Activated T-helper 9 cell treated with anti-CD3 and anti-CD28 coated beads, Interleukin-2, amount 50 U/mL, for 16 hours (primary cell): ENCODE measurements around the gene PLIN4.

Experiments
- DNase-seq: peaks from one replicate; pipeline ENCODE4 v3.0.0-alpha.2; 2020; ENCODE audit warnings: low read depth

The PLIN4 gene

DNA sequence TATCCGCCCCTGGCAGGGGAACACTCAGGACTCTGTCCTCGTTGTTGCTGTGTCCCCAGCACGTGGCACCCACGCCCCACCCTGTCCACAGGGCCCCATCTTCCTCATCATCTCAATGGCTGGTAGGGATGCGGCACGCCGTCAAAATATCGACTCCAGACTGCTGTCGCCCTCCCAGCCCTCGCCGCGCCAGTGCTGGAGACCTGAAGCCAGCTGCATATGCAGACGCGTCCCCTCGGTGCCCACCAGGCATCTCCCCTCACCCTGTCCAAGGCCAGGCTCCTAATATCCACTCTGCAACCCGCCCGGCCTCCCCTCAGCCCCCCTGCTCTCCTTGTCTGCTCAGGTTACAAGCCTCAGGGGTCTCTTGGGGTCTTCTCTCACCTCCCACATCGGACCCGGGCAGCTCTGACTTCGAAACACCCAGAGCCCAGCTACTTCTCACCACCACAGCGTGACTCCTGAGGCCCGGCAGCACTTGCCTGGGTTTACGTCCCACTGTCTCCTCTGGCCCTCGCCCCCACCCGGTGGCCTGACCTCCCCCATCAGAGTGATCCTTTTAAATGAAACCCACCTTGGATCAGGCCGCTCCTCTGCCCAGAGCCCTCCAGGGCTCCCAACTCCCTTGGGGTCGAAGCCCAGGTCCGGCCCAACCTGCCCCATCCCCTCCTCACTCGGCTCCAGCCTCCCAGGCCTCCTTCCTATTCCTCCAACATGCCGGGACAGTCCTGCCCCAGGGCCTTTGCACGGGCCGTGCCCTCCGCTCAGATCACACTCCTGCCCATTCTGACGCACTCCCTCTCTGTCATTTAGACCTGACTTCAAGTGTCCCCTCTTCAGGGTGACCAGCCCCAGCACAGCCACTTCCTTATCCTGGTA, 12.5 kb downstream of the PLIN4 start:
- no peak for DNase-seq

GRCh38 chr19:4504891-4505569, 13.3 kb downstream of the PLIN4 start:
- no peak for DNase-seq

DNA sequence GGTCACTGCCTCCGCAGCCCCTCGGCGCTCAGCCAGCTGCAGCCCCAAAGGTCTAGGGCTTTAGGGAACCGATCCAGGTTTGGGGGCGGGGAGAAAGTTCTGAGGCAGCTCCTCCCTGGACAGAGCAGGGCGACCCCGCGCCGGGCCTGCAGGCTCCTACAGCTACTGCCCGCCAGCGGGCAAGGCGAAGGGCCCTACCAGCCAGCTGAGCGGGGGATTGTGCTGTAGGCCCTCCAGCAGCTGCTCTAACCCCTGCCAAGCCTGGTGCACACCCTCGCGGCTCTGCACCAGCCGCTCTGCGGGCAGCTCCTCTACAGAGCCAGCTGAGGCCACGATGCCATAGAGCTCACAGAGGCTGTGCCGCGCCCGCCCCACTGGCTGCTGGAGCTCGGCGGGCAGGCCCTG, 14.0 kb downstream of the PLIN4 start:
- no peak for DNase-seq

- no peak for DNase-seq
Measured at GRCh38 chr19:4503825-4504170, 14.5 kb downstream of the PLIN4 start.

DNA sequence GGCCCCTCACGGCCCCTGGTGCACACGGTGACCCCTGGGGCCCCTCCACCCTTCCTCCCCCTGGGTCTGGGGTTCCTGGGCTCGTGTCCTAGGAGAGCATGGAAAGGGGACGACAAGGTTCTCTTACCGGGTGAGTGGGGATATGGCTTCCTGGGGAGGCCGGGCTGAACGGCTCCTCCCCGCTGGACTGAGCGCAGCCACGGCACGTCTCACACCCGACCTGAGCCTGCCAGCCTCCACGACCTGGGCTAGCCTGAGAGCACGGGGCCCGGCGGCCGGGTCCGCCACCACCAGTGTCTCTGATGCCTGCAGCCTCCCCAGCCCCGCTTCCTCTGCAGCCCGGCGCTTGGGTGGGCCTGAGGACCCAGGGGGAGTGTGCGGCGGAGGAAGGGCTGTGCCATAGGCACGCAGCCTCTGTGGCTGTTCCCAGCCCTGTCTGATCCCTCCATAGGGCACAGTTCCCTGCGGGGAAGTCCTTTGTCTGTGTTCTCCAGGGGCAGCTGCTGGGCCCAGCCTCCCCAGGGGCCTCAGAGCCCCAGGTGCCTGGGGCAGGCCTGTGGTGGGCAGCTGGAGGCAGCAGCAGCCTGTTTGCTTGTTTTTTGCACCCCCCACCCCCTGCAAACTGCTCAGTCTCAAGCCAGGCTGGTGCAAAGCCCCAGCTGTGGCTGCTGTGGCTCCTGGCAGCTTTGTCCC, 15.0 kb downstream of the PLIN4 start:
- DNase-seq: no peak

DNA sequence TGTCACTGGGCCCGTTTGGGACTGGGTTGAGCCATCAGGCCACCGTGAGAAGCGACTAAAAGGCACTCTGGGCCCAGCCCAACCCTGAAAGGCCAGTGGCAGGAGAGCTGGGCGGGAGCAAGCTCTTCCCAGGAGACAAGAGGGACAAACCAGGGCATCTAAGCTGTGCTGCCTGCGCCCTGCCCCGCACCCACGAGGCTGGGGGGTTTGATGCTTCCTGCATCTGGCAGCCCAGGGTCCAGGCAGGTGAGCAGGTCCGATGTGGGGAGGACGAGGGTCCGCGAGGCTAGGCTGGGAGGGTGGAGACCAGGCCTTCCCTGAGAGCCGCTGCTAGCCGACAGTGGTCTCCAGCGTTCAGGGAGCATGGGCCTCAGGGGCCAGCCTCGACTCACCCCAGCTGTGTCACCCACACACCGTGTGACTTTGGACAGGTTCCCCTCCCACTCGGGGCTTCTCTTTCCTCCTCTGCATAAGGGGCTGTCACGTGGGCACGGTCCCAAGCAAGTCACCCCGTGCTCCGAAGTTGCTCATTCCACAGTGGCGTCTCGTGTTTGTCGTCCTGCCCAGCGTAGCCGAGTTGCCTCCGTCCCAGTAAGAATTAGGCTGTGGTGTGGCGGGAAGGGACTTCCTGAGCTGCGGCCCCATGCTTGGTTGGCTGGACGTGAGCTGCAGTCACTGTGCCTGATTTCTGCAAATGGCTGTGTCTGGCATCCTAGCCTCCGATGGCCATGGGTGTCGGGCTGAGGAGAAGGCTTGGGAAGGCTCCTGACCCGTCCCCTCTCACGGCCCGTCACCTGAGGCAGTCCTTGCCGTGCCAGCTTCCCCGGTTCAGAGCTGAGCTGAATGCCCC, 15.8 kb downstream of the PLIN4 start:
- DNase-seq: no peak

DNA sequence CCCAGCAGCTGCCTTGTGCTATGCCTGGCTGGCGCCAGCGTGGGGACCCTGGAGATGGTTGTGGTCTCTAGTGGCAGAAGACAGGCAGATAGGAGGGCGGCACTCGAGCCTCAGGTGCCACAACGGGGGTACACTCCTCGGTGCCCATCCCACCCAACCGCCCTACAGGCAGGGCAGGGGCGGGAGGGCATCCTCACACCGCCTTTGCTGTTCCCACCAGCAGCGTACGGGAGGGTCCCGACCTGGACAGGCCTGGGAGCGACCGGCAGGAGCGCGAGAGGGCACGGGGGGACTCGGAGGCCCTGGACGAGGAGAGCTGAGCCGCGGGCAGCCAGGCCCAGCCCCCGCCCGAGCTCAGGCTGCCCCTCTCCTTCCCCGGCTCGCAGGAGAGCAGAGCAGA, 16.6 kb downstream of the PLIN4 start:
- no peak for DNase-seq

GRCh38 chr19:4500841-4501591, 17.3 kb downstream of the PLIN4 start:
- no peak for DNase-seq

GRCh38 chr19:4499855-4500254, 18.4 kb downstream of the PLIN4 start:
- DNase-seq: no peak

DNA sequence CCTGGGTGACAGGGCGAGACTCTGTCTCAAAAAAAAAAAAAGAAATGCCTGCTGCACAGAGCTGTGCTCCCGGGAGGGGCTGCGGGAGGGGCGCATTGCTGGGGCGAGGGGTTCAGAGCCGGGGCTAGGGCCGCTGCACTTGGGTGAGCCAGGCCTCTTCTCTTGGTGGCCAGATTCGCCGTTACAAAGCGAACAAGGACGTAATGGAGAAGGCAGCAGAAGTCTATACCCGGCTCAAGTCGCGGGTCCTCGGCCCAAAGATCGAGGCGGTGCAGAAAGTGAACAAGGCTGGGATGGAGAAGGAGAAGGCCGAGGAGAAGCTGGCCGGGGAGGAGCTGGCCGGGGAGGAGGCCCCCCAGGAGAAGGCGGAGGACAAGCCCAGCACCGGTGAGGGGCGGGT, 19.0 kb downstream of the PLIN4 start:
- no peak for DNase-seq

- DNase-seq: no peak
Measured at GRCh38 chr19:4498694-4499093, 19.6 kb downstream of the PLIN4 start.

DNA sequence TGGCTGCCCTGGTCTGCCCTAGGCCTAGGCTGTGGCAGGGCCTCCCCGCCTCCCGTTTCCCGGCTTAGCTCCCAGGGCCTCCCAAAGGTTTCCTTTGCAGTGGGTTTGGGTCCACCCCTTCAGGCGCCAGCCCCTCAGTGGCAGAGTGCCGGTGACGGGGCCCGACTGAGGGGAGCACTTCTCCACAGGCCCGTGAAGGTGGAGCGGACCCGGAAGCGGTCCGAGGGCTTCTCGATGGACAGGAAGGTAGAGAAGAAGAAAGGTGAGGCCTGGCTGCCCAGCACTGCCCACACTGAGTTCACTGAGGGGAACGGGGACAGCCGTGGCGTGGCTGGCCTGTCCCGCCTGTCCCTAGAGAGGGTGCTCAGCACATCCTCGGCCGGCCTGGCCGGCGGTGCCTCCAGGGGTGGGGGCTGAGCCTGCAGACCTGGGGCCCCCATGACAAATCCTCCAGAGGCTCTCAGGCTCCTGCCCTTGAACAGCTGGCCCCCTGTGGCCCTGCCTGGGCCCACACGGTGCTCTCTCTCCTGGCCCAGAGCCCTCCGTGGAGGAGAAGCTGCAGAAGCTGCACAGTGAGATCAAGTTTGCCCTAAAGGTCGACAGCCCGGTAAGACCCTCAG, 20.4 kb downstream of the PLIN4 start:
- no peak for DNase-seq

DNA sequence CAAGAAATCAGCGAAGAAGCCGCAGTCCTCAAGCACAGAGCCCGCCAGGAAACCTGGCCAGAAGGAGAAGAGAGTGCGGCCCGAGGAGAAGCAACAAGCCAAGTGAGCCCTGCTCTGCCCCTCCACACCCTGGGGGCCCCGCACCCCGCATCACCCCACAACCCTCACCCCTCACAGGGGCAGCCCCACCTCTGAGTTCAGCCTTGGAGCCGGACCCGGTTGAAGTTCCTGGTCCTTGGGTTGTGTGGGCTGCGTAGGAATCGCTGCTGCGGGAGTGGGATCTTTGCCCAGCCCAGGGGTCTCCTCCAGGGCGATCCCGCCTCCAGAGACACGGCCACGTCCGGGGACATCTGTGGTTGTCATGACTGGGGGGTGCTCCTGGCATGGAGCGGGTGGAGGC, 22.0 kb downstream of the PLIN4 start:
- DNase-seq: no peak

DNA sequence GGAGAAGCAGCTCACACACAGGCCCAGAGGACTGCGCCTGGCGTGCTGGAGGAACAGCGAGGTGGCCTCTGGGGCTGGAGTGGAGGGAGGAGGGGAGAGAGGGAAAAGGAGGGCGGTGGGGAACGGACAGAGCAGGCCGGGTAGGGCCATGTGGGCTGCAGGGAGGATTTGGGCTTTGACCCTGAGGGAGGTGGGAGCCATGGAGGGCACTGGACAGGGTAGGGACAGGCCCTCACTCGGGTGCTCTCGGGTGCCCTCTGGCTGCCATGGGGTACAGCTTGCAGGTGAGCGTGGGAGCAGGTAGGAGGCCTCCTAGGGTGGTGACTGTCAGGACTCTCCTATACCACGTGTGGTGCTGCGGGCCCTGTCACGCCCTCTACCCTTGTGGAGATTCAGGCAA, 22.8 kb downstream of the PLIN4 start:
- DNase-seq: no peak

GRCh38 chr19:4494691-4495064, 23.6 kb downstream of the PLIN4 start:
- no peak for DNase-seq

DNA sequence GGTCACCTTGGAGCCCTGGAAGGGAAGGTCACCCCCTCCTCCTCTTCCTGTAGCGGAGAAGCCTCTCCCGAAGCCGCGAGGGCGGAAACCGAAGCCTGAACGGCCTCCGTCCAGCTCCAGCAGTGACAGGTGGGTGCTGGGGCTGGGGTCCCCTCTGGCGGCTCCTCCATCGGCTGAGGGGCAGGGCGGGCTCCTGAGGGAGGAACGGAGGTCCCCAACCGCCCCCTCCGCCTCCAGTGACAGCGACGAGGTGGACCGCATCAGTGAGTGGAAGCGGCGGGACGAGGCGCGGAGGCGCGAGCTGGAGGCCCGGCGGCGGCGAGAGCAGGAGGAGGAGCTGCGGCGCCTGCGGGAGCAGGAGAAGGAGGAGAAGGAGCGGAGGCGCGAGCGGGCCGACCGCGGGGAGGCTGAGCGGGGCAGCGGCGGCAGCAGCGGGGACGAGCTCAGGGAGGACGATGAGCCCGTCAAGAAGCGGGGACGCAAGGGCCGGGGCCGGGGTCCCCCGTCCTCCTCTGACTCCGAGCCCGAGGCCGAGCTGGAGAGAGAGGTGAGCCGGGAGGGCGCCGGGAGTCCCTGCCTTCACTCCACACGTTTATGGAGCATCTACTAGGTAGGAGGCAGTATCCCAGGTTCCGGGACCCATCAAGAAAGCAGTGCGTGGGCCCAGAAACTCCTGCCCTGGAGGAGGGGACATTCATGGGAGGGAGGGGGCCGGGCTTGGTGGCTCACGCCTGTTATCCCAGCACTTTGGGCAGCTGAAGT, 24.2 kb downstream of the PLIN4 start:
- DNase-seq: no peak

GRCh38 chr19:4493104-4493928, 25.0 kb downstream of the PLIN4 start:
- DNase-seq: no peak

- no peak for DNase-seq
Measured at GRCh38 chr19:4492337-4493103, 25.8 kb downstream of the PLIN4 start.

GRCh38 chr19:4491446-4491845, 26.8 kb downstream of the PLIN4 start:
- DNase-seq: no peak
